HEK293T (cell line): ENCODE results near the gene COX6B2.

Experiments
- CTCF ChIA-PET: fragments of 350-600 bp; formaldehyde crosslinking; extraction: SDS; loops from one replicate; lab custom pipeline; 2021; ENCODE audit warnings: antibody characterized with exemption, inconsistent platforms; lab: Yijun Ruan, JAX
- POLR2A ChIA-PET: fragments of 350-600 bp; formaldehyde crosslinking; extraction: SDS; loops from one replicate; lab custom pipeline; 2020; ENCODE audit warnings: antibody characterized with exemption, inconsistent platforms; lab: Yijun Ruan, JAX
- DNase-seq: peaks from one replicate; pipeline ENCODE4 v3.0.0; 2012; ENCODE audit warnings: mixed read lengths; ENCODE audit errors: extremely low spot score
- ARNT ChIP-seq: fragments of 450-650 bp; IDR thresholded peaks from 2 replicates; pipeline ENCODE4 v1.6.1; 2017; ENCODE audit warnings: mild to moderate bottlenecking
- BHLHE40 ChIP-seq: fragments of 450-650 bp; IDR thresholded peaks from 2 replicates; pipeline ENCODE4 v1.6.1; 2016; ENCODE audit warnings: mild to moderate bottlenecking, moderate library complexity, borderline replicate concordance
- CTBP1 ChIP-seq: fragments of 450-650 bp; IDR thresholded peaks from 2 replicates; pipeline ENCODE4 v1.6.1; 2016; ENCODE audit warnings: borderline replicate concordance
- ELF4 ChIP-seq: fragments of 450-650 bp; IDR thresholded peaks from 2 replicates; pipeline ENCODE4 v1.6.1; 2017; ENCODE audit warnings: antibody characterized with exemption
- FOXA1 ChIP-seq: fragments of 450-650 bp; IDR thresholded peaks from 2 replicates; pipeline ENCODE4 v1.6.1; 2016; ENCODE audit warnings: mild to moderate bottlenecking
- FOXK2 ChIP-seq: fragments of 450-650 bp; IDR thresholded peaks from 2 replicates; pipeline ENCODE4 v1.6.1; 2016; ENCODE audit warnings: mild to moderate bottlenecking
- FOXM1 ChIP-seq: fragments of 450-650 bp; IDR thresholded peaks from 2 replicates; pipeline ENCODE4 v1.6.1; 2017; ENCODE audit warnings: mild to moderate bottlenecking, borderline replicate concordance
- HDGF ChIP-seq: fragments of 450-650 bp; IDR thresholded peaks from 2 replicates; pipeline ENCODE4 v1.6.1; 2017; ENCODE audit warnings: antibody characterized with exemption, borderline replicate concordance
- L3MBTL2 ChIP-seq: fragments of 450-650 bp; conservative IDR thresholded peaks from 2 replicates; pipeline ENCODE4 v1.6.1; 2016; ENCODE audit warnings: mild to moderate bottlenecking
- LEF1 ChIP-seq: fragments of 450-650 bp; IDR thresholded peaks from 2 replicates; pipeline ENCODE4 v1.6.1; 2017; ENCODE audit warnings: mild to moderate bottlenecking, borderline replicate concordance
- NFRKB ChIP-seq: fragments of 450-650 bp; IDR thresholded peaks from 2 replicates; pipeline ENCODE4 v1.6.1; 2016; ENCODE audit warnings: mild to moderate bottlenecking, moderate library complexity
- SP1 ChIP-seq: fragments of 450-650 bp; IDR thresholded peaks from 2 replicates; pipeline ENCODE4 v1.6.1; 2017
- SUZ12 ChIP-seq: fragments of 450-650 bp; IDR thresholded peaks from 2 replicates; pipeline ENCODE4 v1.6.1; 2016; ENCODE audit warnings: mild to moderate bottlenecking
- TARDBP ChIP-seq: fragments of 450-650 bp; IDR thresholded peaks from 2 replicates; pipeline ENCODE4 v1.6.1; 2016
- ZNF384 ChIP-seq: fragments of 450-650 bp; IDR thresholded peaks from 2 replicates; pipeline ENCODE4 v1.6.1; 2016
- TF ChIP-seq, protein P1 (sequence below): fragments of 450-650 bp; IDR thresholded peaks from 2 replicates; pipeline ENCODE4 v1.6.1; 2016

The COX6B2 gene

DNA sequence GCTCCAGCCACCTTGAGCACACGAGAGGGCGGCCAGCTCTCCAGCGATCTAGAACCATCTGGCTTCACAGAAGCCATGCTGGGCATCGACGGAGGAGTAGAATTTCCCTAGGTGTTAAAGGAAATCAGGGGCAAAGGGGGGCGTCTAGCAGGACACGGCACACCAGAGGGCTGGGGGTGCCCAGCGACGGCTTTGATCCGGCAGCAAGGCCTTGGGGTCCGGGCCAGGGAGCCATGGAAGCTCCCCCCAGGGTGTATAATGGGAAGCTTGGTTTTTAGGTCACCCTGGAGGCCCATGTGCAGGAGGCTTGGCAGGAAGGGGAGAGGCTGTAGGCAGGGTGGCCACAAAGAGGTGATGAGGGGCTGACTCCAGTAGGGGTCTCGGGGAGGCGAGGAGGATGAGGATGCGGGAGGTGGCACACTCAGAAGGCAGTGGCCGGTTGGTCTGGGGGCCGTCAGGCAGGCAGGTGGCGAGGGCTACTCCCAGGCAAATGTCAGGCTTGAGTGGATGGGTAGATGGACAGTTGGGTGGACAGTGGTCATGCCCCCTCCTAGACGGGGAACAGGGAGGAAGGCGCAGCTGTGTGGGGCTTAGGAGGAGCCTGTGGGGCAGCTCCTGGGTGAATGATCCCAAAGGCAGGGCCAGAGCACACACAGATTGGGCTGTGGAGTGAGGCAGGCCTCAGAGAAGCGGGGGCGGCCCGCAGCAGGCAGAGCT lies 9.3 kb downstream of the COX6B2 start:
- ChIA-PET CTCF (no interaction called here), POLR2A (no interaction called here)
- no peak for DNase-seq
- no peak for TF ChIP-seq SUZ12
- no peak for TF ChIP-seq TARDBP

DNA sequence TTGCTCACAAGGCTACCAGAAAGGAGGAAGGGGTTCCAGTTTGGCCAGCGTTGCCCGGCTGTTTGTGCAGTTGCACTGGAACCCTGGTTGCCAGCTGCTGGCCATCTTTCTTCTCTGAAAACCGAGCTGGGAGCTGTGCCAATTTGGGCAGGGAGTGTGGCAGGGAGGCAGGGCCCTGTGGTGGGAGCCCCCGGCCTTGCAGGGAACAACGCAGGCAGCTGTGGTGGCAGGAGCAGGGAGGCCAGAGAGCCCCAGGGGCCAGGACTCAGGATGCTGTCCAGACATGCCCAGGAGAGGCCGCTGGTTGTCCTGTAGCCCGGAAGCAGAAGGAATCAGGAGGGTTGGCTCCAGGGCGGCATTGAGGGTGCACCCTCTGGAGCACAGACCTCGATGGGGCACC lies 10.1 kb downstream of the COX6B2 start:
- no peak for TF ChIP-seq L3MBTL2
- no peak for TF ChIP-seq CTBP1
- TF ChIP-seq FOXM1 = no peak
- TF ChIP-seq HDGF = no peak
- TF ChIP-seq, protein P1, sequence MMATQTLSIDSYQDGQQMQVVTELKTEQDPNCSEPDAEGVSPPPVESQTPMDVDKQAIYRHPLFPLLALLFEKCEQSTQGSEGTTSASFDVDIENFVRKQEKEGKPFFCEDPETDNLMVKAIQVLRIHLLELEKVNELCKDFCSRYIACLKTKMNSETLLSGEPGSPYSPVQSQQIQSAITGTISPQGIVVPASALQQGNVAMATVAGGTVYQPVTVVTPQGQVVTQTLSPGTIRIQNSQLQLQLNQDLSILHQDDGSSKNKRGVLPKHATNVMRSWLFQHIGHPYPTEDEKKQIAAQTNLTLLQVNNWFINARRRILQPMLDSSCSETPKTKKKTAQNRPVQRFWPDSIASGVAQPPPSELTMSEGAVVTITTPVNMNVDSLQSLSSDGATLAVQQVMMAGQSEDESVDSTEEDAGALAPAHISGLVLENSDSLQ = no peak
- TF ChIP-seq BHLHE40 = no peak
- TF ChIP-seq ARNT = no peak
- TF ChIP-seq FOXK2 = no peak
- TF ChIP-seq NFRKB = no peak
- no peak for TF ChIP-seq FOXA1
- no peak for TF ChIP-seq ELF4
- TF ChIP-seq LEF1 = no peak
- no peak for TF ChIP-seq SUZ12
- TF ChIP-seq TARDBP = no peak
- TF ChIP-seq SP1 = no peak
- no peak for TF ChIP-seq ZNF384
- ChIA-PET CTCF (no interaction called here), POLR2A (interaction anchor here (1.3 kb wide), 1 partner anchor 25 kb away, joined by 5 read pairs; no protein-coding TSS in a partner anchor)
- no peak for DNase-seq

DNA sequence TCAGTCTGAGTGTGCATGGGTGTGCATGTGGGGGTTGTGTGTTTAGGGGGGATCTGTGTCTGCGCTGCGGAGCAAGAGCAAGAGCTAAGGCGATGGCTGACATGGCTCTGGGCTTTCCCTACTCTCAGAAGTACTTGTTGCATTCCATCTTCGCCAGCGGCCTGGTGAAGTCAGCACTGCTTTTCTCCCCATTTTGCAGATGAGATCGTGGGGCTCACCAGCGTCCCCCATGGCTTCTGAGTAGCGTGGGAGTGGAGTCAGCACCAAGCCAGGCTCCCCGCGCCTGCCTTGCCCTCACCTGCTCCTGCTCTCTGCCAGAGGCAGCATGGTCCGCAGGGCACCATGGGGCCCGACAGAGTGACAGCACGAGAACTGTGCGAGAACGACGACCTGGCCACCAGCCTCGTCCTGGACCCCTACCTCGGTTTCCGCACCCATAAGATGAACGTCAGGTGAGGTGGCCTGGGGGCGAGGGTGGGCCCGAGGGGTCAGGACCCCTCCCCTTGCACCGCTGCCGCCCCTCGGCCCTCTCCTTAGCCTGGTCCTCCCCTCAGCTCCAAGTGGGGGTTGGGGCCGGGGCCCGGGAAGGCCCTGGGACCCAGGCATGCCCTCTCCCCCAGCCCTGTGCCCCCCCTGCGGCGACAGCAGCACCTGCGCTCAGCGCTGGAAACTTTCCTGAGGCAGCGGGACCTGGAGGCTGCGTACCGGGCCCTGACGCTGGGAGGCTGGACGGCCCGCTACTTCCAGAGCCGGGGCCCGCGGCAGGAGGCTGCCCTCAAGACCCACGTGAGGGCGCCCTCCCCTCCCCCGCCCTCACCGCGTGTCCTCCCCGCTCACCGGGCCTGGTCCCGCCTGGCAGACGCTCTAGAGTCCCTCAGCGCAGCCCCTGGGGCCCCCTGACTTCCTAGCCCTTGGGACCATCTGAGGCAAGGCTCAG lies 12.7 kb downstream of the COX6B2 start:
- TF ChIP-seq, protein P1 = no peak
- no peak for TF ChIP-seq NFRKB
- no peak for TF ChIP-seq HDGF
- no peak for TF ChIP-seq CTBP1
- no peak for TF ChIP-seq ELF4
- TF ChIP-seq ZNF384 = no peak
- TF ChIP-seq FOXK2 = no peak
- no peak for TF ChIP-seq ARNT
- TF ChIP-seq LEF1 = no peak
- TF ChIP-seq FOXA1 = no peak
- TF ChIP-seq FOXM1 = no peak
- no peak for TF ChIP-seq BHLHE40
- TF ChIP-seq L3MBTL2 = no peak
- no peak for TF ChIP-seq SP1
- no peak for TF ChIP-seq SUZ12
- TF ChIP-seq TARDBP = no peak
- CTCF ChIA-PET = no interaction called here
- POLR2A ChIA-PET = interaction anchor here (1.4 kb wide), 2 partner anchors 11 to 66 kb away, joined by 4 to 5 read pairs; partner anchors contain the start of gene UBE2S
- no peak for DNase-seq

DNA sequence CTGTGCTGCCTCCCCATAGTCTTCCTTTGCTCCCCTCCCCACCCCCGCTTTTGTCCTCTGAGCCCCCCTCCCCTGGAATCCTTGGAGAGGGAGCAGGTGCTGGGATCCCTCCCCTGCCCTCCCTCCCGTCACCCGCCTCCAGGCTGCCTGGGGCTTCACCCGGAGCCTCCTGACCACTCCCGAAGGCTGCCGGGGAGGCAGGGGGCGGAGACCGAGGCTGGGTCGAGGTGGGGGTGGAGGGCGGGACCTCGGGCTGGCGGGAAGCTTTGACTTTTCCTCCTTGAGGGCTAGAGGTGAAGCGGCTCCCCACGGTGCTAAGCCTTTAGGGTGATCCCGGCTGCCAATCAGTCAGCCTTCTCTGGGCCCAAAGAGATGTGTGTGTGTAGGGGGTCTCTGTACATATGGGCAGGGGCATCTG lies 13.3 kb downstream of the COX6B2 start:
- TF ChIP-seq L3MBTL2 = no peak; the same call in 1 of the 2 replicates
- TF ChIP-seq, protein P1 = 0 out of 2 replicates have a peak, but pooled peaks have one; percentile 30
- ChIA-PET POLR2A (interaction anchor here (0.9 to 1.4 kb wide), 3 partner anchors 12 to 67 kb away, joined by 3 to 5 read pairs (median 4); partner anchors contain the start of gene UBE2S), CTCF (no interaction called here)
- DNase-seq = peak; percentile 67

DNA sequence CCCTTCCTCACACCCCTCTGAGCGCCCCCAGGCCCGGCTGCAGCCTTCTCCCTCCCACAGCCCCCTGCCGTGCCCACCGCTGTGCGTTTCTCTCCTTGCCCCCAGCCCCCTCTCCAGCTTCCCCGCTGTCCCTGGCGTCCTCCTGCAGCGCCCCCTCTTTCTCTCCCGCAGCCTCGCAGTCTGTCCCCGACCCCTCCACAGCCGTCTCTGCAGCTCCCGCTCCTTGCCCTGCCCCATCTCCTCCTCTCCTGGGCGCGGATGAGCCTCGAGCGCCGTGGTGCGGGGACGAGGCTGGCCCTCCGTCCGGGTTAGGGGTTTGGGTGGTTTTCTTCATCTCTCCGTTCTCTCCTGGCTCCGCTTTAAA lies 13.8 kb downstream of the COX6B2 start:
- TF ChIP-seq, protein P1 = no peak
- TF ChIP-seq FOXA1 = no peak
- TF ChIP-seq FOXM1 = no peak
- TF ChIP-seq LEF1 = no peak
- no peak for TF ChIP-seq BHLHE40
- no peak for TF ChIP-seq TARDBP
- TF ChIP-seq SUZ12 = no peak
- no peak for TF ChIP-seq ARNT
- TF ChIP-seq NFRKB = no peak
- TF ChIP-seq ZNF384 = no peak
- TF ChIP-seq SP1 = no peak
- no peak for TF ChIP-seq CTBP1
- no peak for TF ChIP-seq HDGF
- TF ChIP-seq L3MBTL2 = no peak; the same call in 1 of the 2 replicates
- TF ChIP-seq FOXK2 = no peak
- no peak for TF ChIP-seq ELF4
- ChIA-PET POLR2A (interaction anchor here (0.5 to 1.4 kb wide), 4 partner anchors 12 to 1393 kb away, joined by 3 to 5 read pairs (median 4); partner anchors contain the start of gene UBE2S), CTCF (no interaction called here)
- no peak for DNase-seq
